Esophagus squamous epithelium (tissue), 5 donors: ENCODE measurements around the gene ZBTB43. TPM values are rescaled to one million over a fixed set of nuclear protein-coding genes. Genes with fewer than 3 reads are reported as not detected.

ENCODE experiments used
- DNase-seq: peaks from one replicate; lab custom pipeline; 2025; lab: John Stamatoyannopoulos, UW
- H3K27ac ChIP-seq, 4 donors: fragments of 200-600 bp; sonication (generic); one replicate each; pipeline ENCODE4 v1.5.1; 2016 to 2019; ENCODE audit warnings: mild to moderate bottlenecking in 1 of 4
- H3K27me3 ChIP-seq, 4 donors: fragments of 200-600 bp; sonication (generic); 1 replicate in 3 of 4; 2 replicates in 1 of 4; pipeline versions ENCODE4 v1.5.1 to v1.6.0; 2017 to 2021; ENCODE audit warnings: antibody characterized with exemption in 1 of 4
- H3K36me3 ChIP-seq, 3 donors: fragments of 200-600 bp; sonication (generic); one replicate each; pipeline ENCODE4 v1.5.1; 2016 to 2019
- H3K4me1 ChIP-seq, 3 donors: fragments of 200-600 bp; sonication (generic); one replicate each; pipeline ENCODE4 v1.5.1; 2017 to 2019
- H3K4me3 ChIP-seq, 4 donors: fragments of 200-600 bp; sonication (generic); 1 replicate in 3 of 4; 2 replicates in 1 of 4; pipeline ENCODE4 v1.5.1; 2016 to 2019; ENCODE audit warnings: mild to moderate bottlenecking in 2 of 4, moderate library complexity in 1 of 4
- H3K9me3 ChIP-seq, 3 donors: fragments of 200-600 bp; sonication (generic); one replicate each; pipeline ENCODE4 v1.5.1; 2016 to 2019
- CTCF ChIP-seq, 6 experiments: fragments of 450-650 bp in 4 of 6; fragments of 200-600 bp in 2 of 6; sonication (generic) in 2 of 6; IDR thresholded peaks; one replicate each; pipeline ENCODE4 v1.5.1; 2016 to 2019; ENCODE audit warnings: antibody characterized with exemption in 6 of 6, mild to moderate bottlenecking in 4 of 6, moderate library complexity in 4 of 6
- POLR2A ChIP-seq, 4 donors: fragments of 450-650 bp; IDR thresholded peaks; one replicate each; pipeline ENCODE4 v1.6.1; 2017; ENCODE audit warnings: antibody characterized with exemption in 4 of 4, mild to moderate bottlenecking in 4 of 4, moderate library complexity in 3 of 4
- WGBS, 2 donors: methylation state at CpG; one replicate each; pipeline ENCODE4 v1.1.5; 2018; 5-methylcytosine and 5-hydroxymethylcytosine counted together
- intact Hi-C: fragments of 100-400 bp; cut with DNase I; formaldehyde crosslinking; loops from one replicate; pipeline ENCODE4 v1.15.0; 2022
- total RNA-seq, 4 donors: library from RNA; depleted of rRNA; stranded (reverse); fragments of >200 nt; gene quantifications; one replicate each; pipeline ENCODE4 v1.1.0, GENCODE V29; 2016
- donor health status: DM: yes; HTN: yes; CAD: no.

The ZBTB43 gene, protein sequence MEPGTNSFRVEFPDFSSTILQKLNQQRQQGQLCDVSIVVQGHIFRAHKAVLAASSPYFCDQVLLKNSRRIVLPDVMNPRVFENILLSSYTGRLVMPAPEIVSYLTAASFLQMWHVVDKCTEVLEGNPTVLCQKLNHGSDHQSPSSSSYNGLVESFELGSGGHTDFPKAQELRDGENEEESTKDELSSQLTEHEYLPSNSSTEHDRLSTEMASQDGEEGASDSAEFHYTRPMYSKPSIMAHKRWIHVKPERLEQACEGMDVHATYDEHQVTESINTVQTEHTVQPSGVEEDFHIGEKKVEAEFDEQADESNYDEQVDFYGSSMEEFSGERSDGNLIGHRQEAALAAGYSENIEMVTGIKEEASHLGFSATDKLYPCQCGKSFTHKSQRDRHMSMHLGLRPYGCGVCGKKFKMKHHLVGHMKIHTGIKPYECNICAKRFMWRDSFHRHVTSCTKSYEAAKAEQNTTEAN
- 10 to 100 TPM in 3 of 4 donors, 1 to 10 TPM in 1; 9.9 to 14.3 (median 12.9) TPM for total RNA-seq

GRCh38 chr9:126804696-126805553 lies at the start of gene ZBTB43:
Gene ZBTB43, plus strand, starts transcription at chr9:126805040. Its CDS starts 27,470 bp downstream, at chr9:126832510.
- DNase-seq, result peak; percentile 80
- Histone ChIP-seq H3K36me3 (peaks cover 0 to 13% (median 4%) of the 10 kb centered on the region in 3 donors), H3K9me3 (no peaks in the 10 kb centered on the region), H3K27me3 (no peaks in the 10 kb centered on the region), H3K4me1 (peaks cover 7 to 60% (median 15%) of the 10 kb centered on the region in 3 donors), H3K4me3 (peak within 1 kb of the TSS; percentile 80 to 95 (median 87)), H3K27ac (peak within 1 kb of the TSS; percentile 96 to 98 (median 96))
- TF ChIP-seq CTCF (IDR thresholded peaks at IDR 0.05) (peak in 1 of 6 experiments; percentile 27), POLR2A (IDR thresholded peaks at IDR 0.05) (peak; percentile 13 to 91 (median 83))
- 0 to 7% methylated on average over 14 to 20 of the region's 79 CpGs for WGBS, 2 donors
- intact Hi-C loops, result no loop called here

DNA sequence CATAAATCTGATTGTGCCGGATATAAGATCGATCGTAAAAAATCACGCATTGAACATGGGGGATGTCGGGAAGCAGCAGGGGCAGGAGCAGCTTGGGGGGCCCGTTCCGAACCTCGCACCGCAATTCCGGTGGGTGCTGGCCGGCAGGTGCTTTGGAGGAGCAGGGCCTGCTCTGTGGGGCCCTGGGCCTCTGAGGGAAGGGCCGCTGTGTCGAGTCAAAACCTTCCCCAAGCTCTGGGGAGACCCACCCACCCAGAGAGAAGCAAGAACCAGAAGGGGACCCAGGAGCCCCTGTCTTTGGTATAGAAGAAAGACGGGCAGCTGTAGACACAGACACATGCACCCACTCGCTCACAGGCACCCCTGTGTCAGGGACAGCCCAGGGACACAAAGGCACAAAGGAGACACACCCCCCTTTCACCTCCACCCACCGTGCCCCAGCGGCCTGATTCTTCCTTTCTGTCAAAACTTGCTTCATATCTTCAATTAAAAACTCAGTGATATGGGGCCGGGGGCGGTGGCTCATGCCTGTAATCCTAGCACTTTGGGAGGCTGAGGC lies 49.4 kb upstream of the ZBTB43 start:
- peaks cover 0 to 17% (median 3%) of the 10 kb centered on the region in 3 donors for H3K4me1 ChIP-seq
- no peak overlapping the region for H3K4me3 ChIP-seq
- no peaks in the 10 kb centered on the region for H3K9me3 ChIP-seq
- 89 to 90% methylated on average over 11 of the region's 19 CpGs for whole genome bisulfite sequencing, 2 donors
- intact Hi-C loops, result no loop called here
- no peak for TF ChIP-seq CTCF (IDR thresholded peaks at IDR 0.05)
- no peak for TF ChIP-seq POLR2A (IDR thresholded peaks at IDR 0.05)
- no peak for DNase-seq
- H3K27me3 ChIP-seq, result peaks cover 0 to 42% (median 0%) of the 10 kb centered on the region in 4 donors
- H3K27ac ChIP-seq, result no peak overlapping the region
- no peaks in the 10 kb centered on the region for H3K36me3 ChIP-seq

DNA sequence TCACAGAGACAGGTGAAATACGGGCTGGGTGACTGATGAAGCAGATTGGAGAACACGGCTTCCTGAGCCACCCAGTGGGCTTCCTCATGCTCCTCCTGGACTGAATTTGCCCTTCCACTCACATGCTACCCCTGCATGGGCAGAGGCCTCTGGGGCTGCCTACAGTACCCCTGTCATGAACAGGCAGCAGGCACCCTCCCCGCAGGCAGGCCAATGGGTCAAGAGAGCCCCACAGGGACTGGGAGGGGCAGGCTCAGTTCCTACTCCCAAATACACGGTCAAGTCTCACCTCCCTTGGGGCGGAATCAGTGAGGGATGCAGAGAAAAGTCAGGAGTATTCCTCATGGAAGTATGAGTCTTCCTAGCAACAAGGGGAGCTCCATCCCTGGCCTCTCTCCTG lies 48.6 kb upstream of the ZBTB43 start:
- no peak overlapping the region for H3K4me3 ChIP-seq
- peaks cover 0 to 17% (median 3%) of the 10 kb centered on the region in 3 donors for H3K4me1 ChIP-seq
- TF ChIP-seq CTCF (IDR thresholded peaks at IDR 0.05) (no peak), POLR2A (IDR thresholded peaks at IDR 0.05) (no peak)
- no peaks in the 10 kb centered on the region for H3K36me3 ChIP-seq
- no peaks in the 10 kb centered on the region for H3K9me3 ChIP-seq
- no peak for DNase-seq
- intact Hi-C loops, result no loop called here
- WGBS, 2 donors, result 53 to 68% methylated on average over 3 to 4 of the region's 5 CpGs
- no peak overlapping the region for H3K27ac ChIP-seq
- peaks cover 0 to 39% (median 0%) of the 10 kb centered on the region in 4 donors for H3K27me3 ChIP-seq

DNA sequence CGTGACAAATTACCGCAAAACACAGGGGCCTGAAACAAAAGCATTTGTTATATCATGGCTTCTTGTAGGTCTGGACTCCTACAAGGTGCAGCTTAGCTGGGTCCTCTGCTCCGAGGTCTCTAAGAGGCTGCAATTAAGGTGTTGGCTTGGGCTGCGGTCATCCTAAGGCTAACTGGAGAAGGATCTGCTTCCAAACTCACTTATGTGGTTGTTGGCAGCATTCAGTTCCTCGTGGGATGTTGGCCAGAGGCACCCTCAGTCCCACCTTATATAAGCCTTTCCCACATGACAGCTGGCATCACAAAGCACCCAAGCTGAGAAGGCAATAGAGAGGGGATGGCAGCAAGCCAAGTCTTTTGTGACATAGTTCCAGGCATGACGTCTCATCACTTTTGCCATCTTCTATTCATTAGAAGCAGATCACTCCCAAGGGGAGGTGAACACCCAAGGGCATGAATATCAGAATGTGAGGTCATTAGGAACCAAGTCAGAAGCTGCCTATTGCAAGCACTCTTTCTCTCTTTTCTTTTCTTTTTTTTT lies 47.9 kb upstream of the ZBTB43 start:
- no peak for DNase-seq
- Histone ChIP-seq H3K27me3 (peaks cover 0 to 36% (median 0%) of the 10 kb centered on the region in 4 donors), H3K36me3 (no peaks in the 10 kb centered on the region), H3K4me3 (no peak overlapping the region), H3K9me3 (no peaks in the 10 kb centered on the region), H3K4me1 (peaks cover 0 to 17% (median 3%) of the 10 kb centered on the region in 3 donors), H3K27ac (no peak overlapping the region)
- intact Hi-C loops, result no loop called here
- no peak for TF ChIP-seq POLR2A (IDR thresholded peaks at IDR 0.05)
- no peak for TF ChIP-seq CTCF (IDR thresholded peaks at IDR 0.05)
- 55 to 59% methylated on average over 6 of the region's 6 CpGs for WGBS, 2 donors
